Subcutaneous abdominal adipose tissue (tissue), 5 donors: ENCODE results near the gene CMTM3.
A peak's percentile ranks its signal among the peaks of the same experiment; 100 is the strongest.
"Not testable (repeated sequence)": the region's sequence is repeated elsewhere in the genome, so short reads cannot be mapped to it uniquely, and the experiment has no call there.

Source experiments
- H3K27ac ChIP-seq: one replicate; pipeline ENCODE4 v1.7.0; 2013; ENCODE audit warnings: low read depth, mild to moderate bottlenecking, inconsistent platforms, low read length, moderate library complexity
- H3K27me3 ChIP-seq, 5 donors: one replicate each; pipeline ENCODE4 v1.7.0; 2013; ENCODE audit warnings: low read length in 5 of 5, inconsistent platforms in 1 of 5; ENCODE audit not compliant: control insufficient read depth in 5 of 5, insufficient read depth in 4 of 5
- H3K36me3 ChIP-seq, 5 donors: one replicate each; pipeline ENCODE4 v1.7.0; 2013; ENCODE audit warnings: low read length in 5 of 5; ENCODE audit not compliant: control insufficient read depth in 5 of 5, insufficient read depth in 5 of 5
- H3K4me1 ChIP-seq, 5 donors: one replicate each; pipeline ENCODE4 v1.7.0; 2013; ENCODE audit warnings: low read length in 5 of 5, mild to moderate bottlenecking in 3 of 5, moderate library complexity in 1 of 5; ENCODE audit not compliant: control insufficient read depth in 5 of 5, insufficient read depth in 5 of 5
- H3K4me3 ChIP-seq, 5 donors: one replicate each; pipeline ENCODE4 v1.7.0; 2013; ENCODE audit warnings: low read length in 5 of 5, low read depth in 1 of 5
- H3K9ac ChIP-seq, 5 donors: one replicate each; pipeline ENCODE4 v1.7.0; 2013; ENCODE audit warnings: low read length in 5 of 5, mild to moderate bottlenecking in 4 of 5, moderate library complexity in 3 of 5
- H3K9me3 ChIP-seq, 5 donors: one replicate each; pipeline ENCODE4 v1.7.0; 2013; ENCODE audit warnings: low read length in 5 of 5; ENCODE audit not compliant: control insufficient read depth in 5 of 5
- donor health status: healthy.
- donor health status: healthy.
- donor health status: healthy.
- donor health status: healthy.
- donor health status: healthy.

Gene CMTM3

GRCh38 chr16:66617728-66618127 is 13.2 kb downstream of the CMTM3 start:
- no peak overlapping the region for H3K9ac ChIP-seq
- H3K4me3 ChIP-seq = no peak overlapping the region
- no peak overlapping the region for H3K27ac ChIP-seq
- no peaks in the 10 kb centered on the region for H3K9me3 ChIP-seq
- peaks cover 0 to 37% (median 21%) of the 10 kb centered on the region in 5 donors for H3K4me1 ChIP-seq
- peaks cover 0 to 20% (median 16%) of the 10 kb centered on the region in 5 donors for H3K36me3 ChIP-seq
- no peaks in the 10 kb centered on the region for H3K27me3 ChIP-seq

DNA sequence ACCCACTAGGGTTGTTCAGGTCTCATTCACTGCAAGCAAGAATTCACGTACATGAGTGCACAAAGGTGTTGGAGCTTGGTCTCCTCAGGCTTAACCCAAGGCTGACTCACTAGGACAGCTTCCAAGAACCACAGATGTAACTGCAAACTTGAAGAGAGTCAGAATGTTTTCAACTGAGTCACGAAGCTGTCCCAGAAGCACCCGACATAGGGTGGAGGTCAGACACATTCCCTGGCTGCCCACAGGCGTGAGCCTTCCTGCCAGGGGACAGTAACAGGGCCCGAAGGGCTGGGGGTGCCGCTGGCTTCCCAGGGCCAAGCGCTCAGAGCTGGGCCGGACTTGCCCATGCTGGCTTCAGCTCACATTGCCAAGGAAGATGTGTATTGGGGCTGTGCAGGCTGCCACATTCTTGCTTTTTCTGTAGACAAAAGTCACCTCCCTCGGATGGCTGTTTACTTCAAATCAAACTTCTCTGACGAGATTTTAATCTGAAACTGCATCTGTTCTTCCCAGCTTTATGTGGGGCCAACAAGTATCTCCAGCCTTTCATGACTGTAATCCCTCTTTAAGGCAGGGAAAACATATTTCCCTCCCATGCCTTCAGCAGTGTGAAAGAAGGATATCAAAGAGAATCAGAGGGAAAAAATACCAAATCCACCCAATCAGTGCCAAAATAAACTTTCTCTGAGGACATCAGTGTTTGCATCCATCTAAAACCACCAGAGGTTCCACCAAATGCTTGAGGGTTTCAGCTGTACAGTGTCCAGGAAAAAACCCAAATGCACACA is 14.3 kb downstream of the CMTM3 start:
- Histone ChIP-seq H3K4me1 (peaks cover 1 to 47% (median 31%) of the 10 kb centered on the region in 5 donors), H3K9ac (peak overlapping the region in 2 of 5 donors; percentile 1 to 40), H3K4me3 (no peak overlapping the region), H3K27ac (peak overlapping the region; percentile 51), H3K27me3 (no peaks in the 10 kb centered on the region), H3K36me3 (peaks cover 0 to 11% (median 6%) of the 10 kb centered on the region in 5 donors), H3K9me3 (no peaks in the 10 kb centered on the region)

GRCh38 chr16:66619534-66620428 is 15.3 kb downstream of the CMTM3 start:
- H3K9me3 ChIP-seq = no peaks in the 10 kb centered on the region
- no peaks in the 10 kb centered on the region for H3K27me3 ChIP-seq
- H3K27ac ChIP-seq = no peak overlapping the region
- H3K9ac ChIP-seq = no peak overlapping the region
- H3K36me3 ChIP-seq = peaks cover 0 to 3% (median 3%) of the 10 kb centered on the region in 5 donors
- no peak overlapping the region for H3K4me3 ChIP-seq
- H3K4me1 ChIP-seq = peaks cover 4 to 48% (median 32%) of the 10 kb centered on the region in 5 donors

DNA sequence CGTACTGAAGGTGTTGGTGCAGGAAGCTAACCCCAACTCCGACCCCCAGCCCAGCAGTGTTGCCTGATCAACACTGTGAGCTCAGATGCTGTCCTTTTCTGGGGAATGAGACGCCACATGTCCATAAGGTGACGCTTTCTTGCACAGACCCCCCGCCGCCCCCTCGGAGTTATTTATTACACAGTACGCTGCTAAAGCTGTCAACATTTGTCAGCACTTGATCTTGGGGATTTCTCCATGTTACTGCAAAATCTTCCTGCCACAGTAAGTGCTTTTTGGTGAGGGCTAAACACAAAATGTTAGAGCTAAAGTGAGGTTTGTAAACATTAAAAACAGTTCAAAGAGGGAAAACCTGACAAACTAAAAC is 15.9 kb downstream of the CMTM3 start:
- H3K27ac ChIP-seq = no peak overlapping the region
- H3K9me3 ChIP-seq = no peaks in the 10 kb centered on the region
- H3K36me3 ChIP-seq = peaks cover 0 to 3% (median 3%) of the 10 kb centered on the region in 5 donors
- H3K27me3 ChIP-seq = no peaks in the 10 kb centered on the region
- peaks cover 4 to 48% (median 32%) of the 10 kb centered on the region in 5 donors for H3K4me1 ChIP-seq
- H3K9ac ChIP-seq = no peak overlapping the region
- H3K4me3 ChIP-seq = no peak overlapping the region

GRCh38 chr16:66621973-66622372 is 17.5 kb downstream of the CMTM3 start:
- H3K4me3 ChIP-seq = no peak overlapping the region
- no peak overlapping the region for H3K9ac ChIP-seq
- H3K4me1 ChIP-seq = peaks cover 4 to 48% (median 32%) of the 10 kb centered on the region in 5 donors
- no peaks in the 10 kb centered on the region for H3K27me3 ChIP-seq
- H3K36me3 ChIP-seq = peaks cover 0 to 3% (median 3%) of the 10 kb centered on the region in 5 donors
- H3K9me3 ChIP-seq = no peaks in the 10 kb centered on the region
- H3K27ac ChIP-seq = no peak overlapping the region

DNA sequence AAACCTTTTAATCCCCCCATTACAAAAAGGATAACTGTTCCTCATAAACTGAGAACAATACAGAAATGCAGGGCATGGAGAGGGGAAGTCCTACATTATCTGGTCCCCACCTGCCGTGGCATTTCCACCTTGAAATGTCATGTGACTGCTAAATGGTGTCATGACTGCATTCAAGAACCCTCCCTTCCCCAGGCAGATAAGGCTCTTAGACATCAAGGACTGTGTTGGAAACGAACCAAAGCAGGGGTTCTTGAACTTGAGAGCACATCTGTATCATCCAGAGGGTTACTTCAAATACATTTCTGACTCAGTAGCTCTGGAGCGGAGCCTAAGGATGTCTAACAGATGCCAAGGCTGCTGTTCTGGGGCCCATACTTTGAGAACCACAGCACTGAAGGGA is 18.4 kb downstream of the CMTM3 start:
- Histone ChIP-seq H3K27ac (no peak overlapping the region), H3K4me3 (peak overlapping the region in 1 of 5 donors; percentile 15), H3K27me3 (no peaks in the 10 kb centered on the region), H3K9ac (peak overlapping the region in 1 of 5 donors; percentile 13), H3K36me3 (peaks cover 0 to 3% (median 3%) of the 10 kb centered on the region in 5 donors), H3K4me1 (peaks cover 4 to 44% (median 32%) of the 10 kb centered on the region in 5 donors), H3K9me3 (no peaks in the 10 kb centered on the region)

DNA sequence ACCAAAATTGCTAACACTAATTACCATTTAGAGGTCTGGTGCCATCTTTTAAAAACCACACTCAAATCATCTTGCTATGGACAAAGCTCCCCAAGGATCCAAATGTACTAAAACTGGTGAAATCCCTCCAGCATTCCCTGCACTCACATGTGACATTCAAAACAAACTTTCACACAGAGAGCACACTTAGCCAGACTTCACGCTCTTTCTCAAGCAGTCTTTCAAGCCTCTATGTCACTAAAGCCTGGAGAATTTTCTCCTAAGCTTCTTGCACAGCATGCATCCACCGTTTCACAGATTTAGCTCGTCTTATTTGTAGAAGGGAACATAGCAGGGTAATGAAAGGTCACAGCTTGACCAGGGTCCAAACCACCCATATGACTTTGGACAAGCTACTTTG is 19.3 kb downstream of the CMTM3 start:
- H3K27ac ChIP-seq = peak overlapping the region; percentile 44
- H3K4me3 ChIP-seq = peak overlapping the region in 1 of 5 donors; percentile 15
- no peaks in the 10 kb centered on the region for H3K27me3 ChIP-seq
- no peaks in the 10 kb centered on the region for H3K9me3 ChIP-seq
- peaks cover 0 to 3% (median 3%) of the 10 kb centered on the region in 5 donors for H3K36me3 ChIP-seq
- peaks cover 4 to 35% (median 24%) of the 10 kb centered on the region in 5 donors for H3K4me1 ChIP-seq
- peak overlapping the region in 2 of 5 donors; percentile 6 to 20 for H3K9ac ChIP-seq

DNA sequence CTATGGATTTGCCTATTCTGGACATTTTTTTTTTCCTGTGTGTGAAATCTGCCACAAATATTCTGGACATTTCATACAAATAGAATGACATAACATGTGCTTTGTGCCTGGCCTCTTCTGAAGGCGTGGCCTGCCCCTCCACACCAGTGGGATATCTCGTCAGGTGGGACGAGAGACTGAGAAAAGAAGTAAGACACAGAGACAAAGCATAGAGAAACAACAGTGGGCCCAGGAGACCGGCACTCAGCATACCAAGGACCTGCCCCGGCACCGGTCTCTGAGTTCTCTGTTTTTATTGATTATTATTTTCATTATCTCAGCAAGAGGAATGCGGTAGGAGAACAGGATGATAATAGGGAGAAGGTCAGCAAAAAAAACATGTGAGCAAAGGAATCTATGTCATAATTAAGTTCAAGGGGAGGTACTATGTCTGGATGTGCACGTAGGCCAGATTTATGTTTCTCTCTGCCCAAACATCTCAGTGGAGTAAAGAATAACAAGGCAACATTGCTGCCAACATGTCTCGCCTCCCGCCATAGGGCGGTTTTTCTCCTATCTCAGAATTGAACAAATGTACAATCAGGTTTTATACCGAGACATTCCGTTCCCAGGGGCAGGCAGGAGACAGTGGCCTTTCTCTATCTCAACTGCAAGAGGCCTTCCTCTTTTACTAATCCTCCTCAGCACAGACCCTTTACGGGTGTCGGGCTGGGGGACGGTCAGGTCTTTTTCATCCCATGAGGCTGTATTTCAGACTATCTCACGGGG is 23.3 kb downstream of the CMTM3 start:
- H3K4me3 ChIP-seq, H3K36me3 ChIP-seq, H3K9me3 ChIP-seq, H3K27me3 ChIP-seq, H3K27ac ChIP-seq, H3K9ac ChIP-seq: not testable (repeated sequence)
- H3K4me1 ChIP-seq = peaks cover 4 to 17% (median 16%) of the 10 kb centered on the region in 5 donors

DNA sequence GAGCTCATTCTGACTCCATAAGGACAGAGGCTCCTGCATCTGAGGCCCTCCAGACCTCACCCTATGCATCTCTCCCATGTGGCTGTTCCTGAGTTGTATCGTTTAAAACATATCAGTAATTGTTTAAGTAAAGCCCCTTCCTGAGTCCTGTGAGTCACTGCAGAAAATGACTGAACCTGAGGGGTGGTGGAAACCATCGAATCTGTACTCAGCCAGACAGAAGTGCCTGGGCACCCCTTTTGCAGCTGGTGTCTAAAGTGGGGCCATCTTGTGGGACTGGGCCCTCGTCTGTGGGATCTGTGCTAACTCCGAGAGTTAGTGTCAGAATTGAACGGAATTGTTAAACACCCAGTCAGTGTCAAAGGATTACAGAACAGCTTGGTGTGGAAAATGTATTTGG is 25.4 kb downstream of the CMTM3 start:
- Histone ChIP-seq H3K36me3 (no peaks in the 10 kb centered on the region), H3K4me1 (no peaks in the 10 kb centered on the region), H3K9me3 (no peaks in the 10 kb centered on the region), H3K4me3 (no peak overlapping the region), H3K27me3 (no peaks in the 10 kb centered on the region), H3K27ac (no peak overlapping the region), H3K9ac (no peak overlapping the region)
